ENCODE data around the gene CA7.
"Not testable (repeated sequence)": the region's sequence is repeated elsewhere in the genome, so short reads cannot be mapped to it uniquely, and the experiment has no call there.

Gene CA7

DNA sequence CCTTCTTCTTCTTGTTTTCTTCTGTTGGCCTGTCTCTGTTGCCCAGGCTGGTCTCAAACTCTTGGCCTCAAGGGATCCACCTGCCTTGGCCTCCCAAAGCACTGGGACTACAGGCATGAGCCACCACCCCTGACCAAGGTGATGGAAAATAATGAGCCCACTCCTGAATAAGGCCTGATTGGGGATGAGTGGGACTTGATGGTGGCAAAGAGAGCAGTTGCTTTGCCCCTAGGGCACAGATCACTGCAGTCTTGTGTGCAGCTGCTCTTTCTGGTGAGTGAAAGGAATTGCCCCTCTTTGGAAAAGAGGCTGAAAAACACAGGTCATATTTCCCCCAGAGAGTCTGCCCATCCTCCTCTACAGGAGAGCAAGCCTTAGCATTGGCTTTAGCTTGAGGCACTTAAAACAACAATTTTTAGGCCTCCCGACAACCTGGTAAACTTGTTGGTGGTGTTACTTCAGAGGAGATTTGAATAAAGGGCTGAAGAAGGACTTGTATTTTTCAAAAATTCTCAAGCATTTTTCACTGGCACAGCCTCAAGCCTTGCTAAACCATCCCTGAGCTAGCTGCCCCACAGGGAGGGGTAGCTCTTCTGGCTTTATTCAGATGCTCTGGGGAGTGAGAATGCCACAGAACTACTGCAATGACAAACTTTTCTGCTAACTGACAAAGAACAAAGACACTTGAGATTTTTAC lies 30.0 kb downstream of the CA7 start:
- peak; percentile 15 for DNase-seq

- DNase-seq, result no peak
Observed at GRCh38 chr16:66878067-66878466, 33.9 kb downstream of the CA7 start.

DNA sequence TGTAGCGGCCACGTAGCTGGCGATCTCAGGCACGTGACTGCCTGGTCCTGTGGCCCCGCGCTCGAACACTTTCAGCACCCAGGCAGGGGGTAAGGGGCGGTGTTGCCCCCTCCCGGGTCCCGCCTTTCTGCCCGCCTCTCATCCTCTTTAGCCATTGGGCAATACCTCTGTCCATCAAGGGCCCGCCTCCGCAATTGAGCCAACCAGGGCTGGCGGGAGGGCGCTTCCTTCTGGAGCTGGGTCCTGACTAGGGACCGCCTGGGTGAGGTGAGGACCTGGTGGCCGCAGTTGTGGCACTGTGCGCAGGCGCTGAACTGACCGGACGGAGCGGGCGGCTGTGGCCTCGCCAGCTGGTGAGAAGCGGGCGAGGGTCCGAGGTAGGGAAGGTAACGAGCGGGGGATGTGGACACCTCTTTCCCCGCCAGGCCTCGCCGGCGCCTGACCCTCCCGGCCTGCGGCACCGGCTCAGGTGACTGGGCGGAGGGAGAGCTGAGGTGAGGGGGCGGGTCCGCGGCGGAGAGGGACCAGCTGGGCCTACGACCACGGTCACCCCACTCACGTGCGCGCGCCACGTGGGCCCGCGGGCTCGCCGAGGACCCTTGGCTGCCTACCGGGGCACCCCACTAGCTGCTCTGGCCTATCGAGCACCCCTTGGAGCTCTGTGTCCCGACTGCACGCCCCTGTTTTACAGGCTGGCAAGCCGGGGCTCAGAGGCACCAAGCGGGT lies 36.2 kb downstream of the CA7 start, which contains the start of gene PDP2:
Gene PDP2, plus strand, starts transcription at position 228 of the 726 bp plus-strand sequence. CDS start 3,770 bp downstream, outside the sequence.
- peak; percentile 74 for DNase-seq

- DNase-seq, result no peak
Observed at GRCh38 chr16:66881014-66881417, 36.8 kb downstream of the CA7 start.

DNA sequence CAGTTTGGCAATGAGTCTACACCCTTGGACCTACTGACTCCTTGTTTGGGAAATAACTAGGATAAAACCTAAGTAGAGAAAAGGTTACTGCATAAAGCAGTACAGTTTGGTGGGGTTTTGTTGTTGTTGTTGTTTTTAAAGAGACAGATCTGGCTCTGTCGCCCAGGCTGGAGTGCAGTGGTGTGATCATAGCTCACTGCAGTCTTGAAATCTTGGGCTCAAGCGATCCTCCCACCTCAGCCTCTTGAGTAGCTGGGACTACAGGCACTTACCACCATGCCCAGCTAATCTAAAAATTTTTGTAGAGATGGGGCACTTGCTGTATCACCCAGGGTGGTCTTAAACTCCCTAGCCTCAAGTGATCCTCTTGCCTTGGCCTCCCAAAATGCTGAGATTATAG lies 37.3 kb downstream of the CA7 start:
- DNase-seq, result no peak

DNA sequence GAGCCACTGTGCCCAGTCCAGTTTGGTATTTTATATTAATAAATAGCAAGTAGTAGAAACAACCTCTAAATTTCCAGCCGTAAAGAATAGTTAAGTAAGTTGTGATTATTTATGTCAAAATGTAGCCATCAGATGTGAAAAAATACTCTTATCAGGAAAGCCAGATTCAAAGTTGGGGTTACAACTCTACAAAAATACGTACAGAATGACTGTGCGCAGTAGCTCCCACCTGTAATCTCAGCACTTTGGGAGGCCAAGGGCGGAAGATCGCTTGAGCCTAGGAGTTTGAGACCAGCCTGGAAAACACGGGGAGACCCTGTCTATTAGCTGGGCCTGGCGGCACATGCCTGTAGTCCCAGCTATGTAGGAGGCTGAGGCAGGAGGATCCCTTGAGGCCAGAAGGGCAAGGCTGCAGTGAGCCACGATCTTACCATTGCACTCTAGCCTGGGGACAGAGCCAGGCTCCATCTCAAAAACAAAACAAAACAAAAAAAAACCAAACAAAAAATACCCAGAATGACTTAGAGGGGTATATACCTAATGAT lies 37.8 kb downstream of the CA7 start:
- DNase-seq, result no peak

- DNase-seq, result no peak
Observed at GRCh38 chr16:66882702-66883101, 38.5 kb downstream of the CA7 start.

- DNase-seq, result no peak
Observed at GRCh38 chr16:66885491-66885890, 41.3 kb downstream of the CA7 start.

DNA sequence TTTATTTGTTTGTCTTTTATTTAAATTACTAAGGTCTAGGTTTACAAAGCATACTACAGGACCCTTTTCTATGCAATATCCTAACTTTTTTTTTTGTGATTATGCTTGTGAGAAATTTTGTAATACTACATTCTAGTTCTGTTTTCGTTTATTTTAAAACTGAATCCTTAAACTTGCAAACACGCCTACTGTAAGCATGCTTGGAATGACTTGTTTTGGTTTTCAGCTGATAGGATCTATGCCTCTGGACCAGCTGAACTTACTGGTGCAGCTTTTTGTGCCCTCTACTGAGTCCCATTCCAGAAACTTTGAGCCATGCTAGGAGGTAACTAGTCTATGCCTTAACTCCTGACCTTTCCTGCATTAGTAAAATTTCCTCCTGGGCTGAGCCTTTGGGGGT lies 42.1 kb downstream of the CA7 start:
- DNase-seq, result no peak

DNA sequence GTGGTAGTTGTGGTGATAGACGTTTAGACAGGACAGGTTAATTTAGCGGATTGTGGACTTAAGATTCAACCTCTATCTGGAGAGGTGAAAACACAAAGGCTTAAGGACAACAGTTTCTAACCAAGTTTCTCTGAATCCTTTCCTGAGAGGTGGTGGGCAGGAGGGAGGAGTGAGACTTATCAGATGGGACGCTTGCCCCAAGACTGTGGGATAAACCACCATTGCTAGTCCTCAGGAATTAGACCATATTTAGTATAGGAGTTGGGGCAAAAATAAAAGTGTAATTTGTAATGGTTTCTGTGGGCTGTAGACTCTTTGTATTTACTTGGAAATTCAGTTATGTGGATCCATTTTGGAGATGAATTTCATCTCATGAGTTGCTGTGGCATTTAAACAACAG lies 42.7 kb downstream of the CA7 start:
- DNase-seq, result no peak

- DNase-seq, result no peak
Observed at GRCh38 chr16:66888647-66889615, 44.7 kb downstream of the CA7 start.

DNA sequence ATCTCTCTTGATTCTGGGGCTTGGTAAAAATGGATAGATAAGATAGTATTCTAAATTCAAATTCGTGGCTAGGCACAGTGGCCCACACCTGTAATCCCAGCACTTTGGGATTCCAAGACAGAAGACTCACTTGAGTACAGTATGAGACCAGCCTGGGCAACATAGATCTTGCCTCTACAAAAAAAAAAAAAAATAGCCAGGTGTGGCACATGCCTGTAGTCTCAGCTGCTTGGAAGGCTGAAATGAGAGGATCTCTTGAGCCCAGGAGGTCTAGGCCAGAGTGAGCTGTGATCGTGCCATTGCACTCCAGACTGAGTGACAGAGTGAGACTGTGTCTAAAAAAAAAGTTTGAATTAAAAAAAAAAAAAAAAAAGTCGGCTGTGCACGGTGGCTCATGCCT lies 45.4 kb downstream of the CA7 start:
- DNase-seq, result no peak

DNA sequence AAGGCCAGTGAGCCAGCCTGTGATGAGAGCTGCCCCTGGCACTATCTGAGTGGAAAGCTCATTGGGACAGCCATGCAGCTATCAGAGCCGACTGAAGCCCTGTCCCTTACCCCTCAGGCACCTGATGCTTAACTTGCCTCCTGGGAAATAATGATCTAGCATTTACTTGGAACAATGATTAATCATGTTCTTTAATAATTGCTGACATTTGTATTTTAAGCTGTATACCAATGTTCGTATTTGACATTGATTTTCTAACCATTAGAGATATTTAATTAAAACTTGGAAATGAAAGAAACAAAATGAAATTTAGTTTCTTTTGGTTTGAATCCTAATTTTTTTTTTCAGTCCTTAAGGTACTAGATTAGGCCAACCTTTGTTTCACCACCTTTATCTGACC lies 46.6 kb downstream of the CA7 start:
- DNase-seq, result no peak

DNA sequence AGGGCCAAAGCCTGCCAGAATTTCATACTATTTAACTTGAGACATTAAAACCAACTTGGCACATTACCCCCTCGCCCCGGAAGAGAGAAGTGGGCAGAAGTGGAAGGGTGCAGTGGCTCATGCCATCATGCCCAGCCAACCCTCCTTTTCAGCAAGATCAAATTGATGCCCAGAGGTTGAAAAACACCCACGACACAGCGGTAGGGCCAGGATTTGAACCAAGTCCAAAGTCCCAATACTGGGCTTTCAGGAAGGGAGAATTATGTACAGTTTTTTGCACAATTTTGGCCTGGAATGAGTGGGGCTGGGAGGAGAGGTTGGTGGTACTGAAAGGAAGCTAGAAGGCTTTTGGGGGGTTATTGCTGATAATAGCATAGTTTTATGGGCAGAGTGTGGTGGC lies 47.1 kb downstream of the CA7 start:
- DNase-seq, result no peak

DNA sequence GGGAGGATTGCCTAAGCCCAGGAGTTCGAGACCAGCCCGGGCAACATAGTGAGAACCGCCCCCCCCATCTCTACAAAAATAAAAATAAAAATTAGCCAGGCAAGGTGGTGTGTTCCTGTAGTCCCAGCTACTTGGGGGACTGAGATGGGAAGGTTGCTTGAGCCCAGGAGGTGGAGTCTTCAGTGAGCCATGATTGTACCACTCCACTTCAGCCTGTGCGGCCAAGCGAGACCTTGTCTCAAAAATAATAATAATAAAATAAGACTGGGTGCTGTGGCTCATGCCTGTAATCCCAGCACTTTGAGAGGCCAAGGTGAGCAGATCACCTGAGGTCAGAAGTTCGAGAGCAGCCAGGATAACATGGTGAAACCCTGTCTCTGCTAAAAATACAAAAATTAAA lies 47.6 kb downstream of the CA7 start:
- DNase-seq, result no peak

DNA sequence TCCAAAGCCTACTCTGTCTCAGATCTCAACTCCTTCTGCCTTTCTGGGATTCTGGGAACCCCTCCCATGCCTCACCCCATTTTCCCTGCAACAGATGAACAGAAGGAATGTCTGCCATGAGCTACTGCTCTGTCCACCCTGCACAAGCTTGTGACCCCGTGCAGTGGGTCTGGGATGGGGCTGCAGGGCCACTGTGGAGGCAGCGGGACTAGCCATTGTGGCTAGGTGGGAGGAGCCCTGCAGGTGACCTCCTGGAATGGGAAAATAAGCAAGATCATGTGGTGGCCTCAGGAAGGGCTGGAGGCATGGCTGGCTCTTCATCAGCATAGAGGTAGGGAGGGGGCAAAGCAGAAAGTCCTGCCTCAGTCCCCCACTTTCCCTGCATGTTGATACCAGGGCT lies 49.8 kb downstream of the CA7 start:
- DNase-seq, result no peak

DNA sequence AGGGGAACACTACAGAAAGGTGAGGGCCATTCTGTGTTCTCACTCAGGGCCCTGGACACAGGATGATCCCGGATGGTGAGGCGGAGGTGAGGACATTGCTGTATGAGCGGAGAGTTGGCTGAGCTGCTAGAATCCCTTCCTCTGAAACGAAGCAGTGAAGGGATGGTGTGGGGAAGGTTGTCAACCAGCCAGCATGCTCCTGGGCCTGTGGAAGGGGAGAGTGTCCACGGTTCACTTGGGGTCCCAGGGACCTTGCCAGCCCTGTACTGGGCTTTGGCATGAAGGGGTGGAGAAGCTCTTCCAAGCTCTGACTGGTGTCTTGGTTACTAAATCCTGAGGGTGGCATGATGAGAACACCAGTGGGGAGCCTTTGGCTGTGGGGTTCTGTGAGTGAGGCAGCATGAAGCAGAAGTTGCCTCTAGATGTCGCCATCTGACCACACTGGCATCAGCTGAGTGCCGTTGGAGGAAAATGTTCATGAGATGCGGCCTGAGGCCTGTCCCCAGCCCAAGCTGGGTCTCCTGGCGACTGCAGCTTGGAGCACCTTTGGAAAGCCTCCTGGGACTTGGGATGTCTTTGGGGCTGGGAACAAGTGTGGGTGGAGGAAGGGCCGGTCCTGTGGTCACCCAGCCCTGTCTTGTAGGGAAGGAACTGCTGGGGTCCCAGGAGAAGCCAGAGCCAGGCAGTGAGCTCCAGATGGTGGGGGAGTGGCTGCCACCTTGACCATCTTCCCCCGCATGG lies 50.9 kb downstream of the CA7 start:
- DNase-seq, result peak; percentile 25

- no peak for DNase-seq
Observed at GRCh38 chr16:66895689-66895979, 51.4 kb downstream of the CA7 start.

DNA sequence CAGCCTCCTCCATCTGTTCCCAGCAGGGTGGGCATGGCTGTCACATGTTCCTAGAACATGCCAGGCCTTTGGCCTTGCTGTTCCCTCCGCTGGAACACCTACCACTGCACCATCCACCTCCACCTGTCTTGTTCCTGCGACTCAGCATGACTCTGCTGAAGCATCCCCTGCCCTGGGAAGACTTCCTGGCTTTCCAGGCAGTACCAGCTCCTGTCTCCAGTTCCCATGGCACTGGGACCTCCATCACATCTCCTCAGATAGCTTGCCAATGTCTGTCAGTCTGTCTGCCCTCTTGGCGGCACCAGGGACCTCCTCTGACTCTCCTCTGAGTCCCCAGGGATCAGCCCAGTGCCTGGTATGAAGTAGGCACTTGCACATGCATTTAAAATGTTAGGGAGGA lies 51.8 kb downstream of the CA7 start:
- DNase-seq, result no peak

- not testable (repeated sequence) for DNase-seq
Observed at GRCh38 chr16:66896682-66897081, 52.5 kb downstream of the CA7 start.

DNA sequence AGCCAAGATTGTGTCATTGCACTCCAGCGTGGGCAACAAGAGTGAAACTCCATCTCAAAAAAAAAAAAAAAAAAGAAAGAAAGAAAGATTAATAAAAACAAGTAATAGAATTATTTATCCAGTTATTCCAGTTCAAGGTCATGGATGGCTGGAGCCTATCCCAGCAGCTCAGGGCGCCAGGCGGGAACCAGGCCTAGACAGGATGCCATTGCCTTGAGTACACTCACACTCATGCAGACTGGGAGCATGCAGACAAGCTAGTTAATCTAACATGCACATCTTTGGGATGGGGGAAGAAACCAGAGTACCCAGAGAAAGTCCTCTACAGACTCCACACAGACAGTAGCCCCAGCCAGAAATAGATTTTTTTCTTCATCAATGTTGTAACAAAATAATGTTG lies 54.0 kb downstream of the CA7 start:
- no peak for DNase-seq

GRCh38 chr16:66898933-66899309 lies 54.7 kb downstream of the CA7 start:
- DNase-seq, result no peak

Measured in DMS79 (cell line).